Measurements from ENCODE around the gene ABCA2. TPM values are rescaled to one million over a fixed set of nuclear protein-coding genes. Genes with fewer than 3 reads are reported as not detected.

ABCA2 gene
- total RNA-seq, 1 experiment from 2014 or later, result 27.0 TPM

GRCh38 chr9:136978865-136979544, 49.0 kb downstream of the ABCA2 start:
- H3K9me3 ChIP-seq (ENCODE audit: control insufficient read depth, insufficient read depth, low read depth, low read length), result no peaks in the 10 kb centered on the region
- in situ Hi-C loops (cut with HindIII; ENCODE audit: low pct_unique_long_range_greater_than_20kb, low sequenced_read_pairs) (no loop called here), intact Hi-C loops (cut with micrococcal nuclease; ENCODE audit: unreplicated experiment) (no loop called here)
- peak overlapping the region; percentile 18 to 33 for H3K4me3 ChIP-seq (ENCODE audit: low read depth in 2 of 2, low read length in 2 of 2)
- H3K27ac ChIP-seq (ENCODE audit: low read length), result no peak overlapping the region
- BruUV-seq (replicated peaks), result no TSS peak
- H3K27me3 ChIP-seq (ENCODE audit: control insufficient read depth, insufficient read depth, low read length), result no peaks in the 10 kb centered on the region
- no peaks in the 10 kb centered on the region for H3K36me3 ChIP-seq (ENCODE audit: control insufficient read depth, insufficient read depth, low read length)
- DNase-seq (ENCODE audit: low read depth, low spot score) (no peak), ATAC-seq (no peak)
- ChIA-PET CTCF (interaction anchor here (0.6 to 1.1 kb wide), 2 partner anchors 50 to 307 kb away, joined by 4 to 10 read pairs; no protein-coding TSS in a partner anchor), POLR2A (no interaction called here)
- TF ChIP-seq, protein P1, sequence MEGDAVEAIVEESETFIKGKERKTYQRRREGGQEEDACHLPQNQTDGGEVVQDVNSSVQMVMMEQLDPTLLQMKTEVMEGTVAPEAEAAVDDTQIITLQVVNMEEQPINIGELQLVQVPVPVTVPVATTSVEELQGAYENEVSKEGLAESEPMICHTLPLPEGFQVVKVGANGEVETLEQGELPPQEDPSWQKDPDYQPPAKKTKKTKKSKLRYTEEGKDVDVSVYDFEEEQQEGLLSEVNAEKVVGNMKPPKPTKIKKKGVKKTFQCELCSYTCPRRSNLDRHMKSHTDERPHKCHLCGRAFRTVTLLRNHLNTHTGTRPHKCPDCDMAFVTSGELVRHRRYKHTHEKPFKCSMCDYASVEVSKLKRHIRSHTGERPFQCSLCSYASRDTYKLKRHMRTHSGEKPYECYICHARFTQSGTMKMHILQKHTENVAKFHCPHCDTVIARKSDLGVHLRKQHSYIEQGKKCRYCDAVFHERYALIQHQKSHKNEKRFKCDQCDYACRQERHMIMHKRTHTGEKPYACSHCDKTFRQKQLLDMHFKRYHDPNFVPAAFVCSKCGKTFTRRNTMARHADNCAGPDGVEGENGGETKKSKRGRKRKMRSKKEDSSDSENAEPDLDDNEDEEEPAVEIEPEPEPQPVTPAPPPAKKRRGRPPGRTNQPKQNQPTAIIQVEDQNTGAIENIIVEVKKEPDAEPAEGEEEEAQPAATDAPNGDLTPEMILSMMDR (IDR thresholded peaks at IDR 0.05), result no peak
- H3K4me1 ChIP-seq (ENCODE audit: control insufficient read depth, insufficient read depth, low read length), result no peaks in the 10 kb centered on the region

DNA sequence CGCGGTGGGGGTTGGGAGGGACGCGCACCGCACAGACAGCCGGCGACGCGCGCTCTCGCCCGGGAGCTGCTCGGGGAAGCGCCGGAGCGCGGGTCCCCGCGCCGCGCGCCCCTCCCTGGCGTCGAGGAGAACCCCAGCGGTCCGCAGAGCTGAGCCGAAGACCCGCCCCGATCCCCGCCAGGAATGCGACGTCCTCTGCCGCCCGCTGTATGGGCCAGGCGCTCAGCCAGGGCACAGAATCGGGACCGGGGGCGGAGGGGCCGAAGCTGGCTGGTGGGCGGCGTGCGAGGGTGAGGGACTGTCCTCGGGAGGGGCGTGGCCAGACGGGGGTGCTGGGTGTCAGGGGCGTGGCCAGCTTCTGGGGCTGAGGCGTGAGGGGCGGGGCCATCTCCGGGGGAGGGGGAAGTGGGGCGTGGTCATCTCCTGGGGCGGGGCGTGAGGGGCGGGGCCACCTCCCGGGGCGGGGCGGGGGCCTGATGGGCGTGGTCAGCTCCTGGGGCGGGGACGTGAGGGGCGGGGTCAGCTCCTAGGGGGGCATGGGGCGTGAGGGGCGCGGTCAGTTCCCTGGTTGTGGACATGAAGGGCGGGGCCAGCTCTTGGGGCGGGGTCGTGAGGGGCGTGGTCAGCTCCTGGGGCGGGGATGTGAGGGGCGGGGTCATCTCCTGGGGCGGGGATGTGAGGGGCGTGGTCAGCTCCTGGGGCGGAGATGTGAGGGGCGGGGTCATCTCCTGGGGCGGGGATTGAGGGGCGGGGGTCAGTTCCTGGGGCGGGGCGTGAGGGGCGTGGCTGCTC, 49.8 kb downstream of the ABCA2 start:
- Histone ChIP-seq H3K36me3 (ENCODE audit: control insufficient read depth, insufficient read depth, low read length) (no peaks in the 10 kb centered on the region), H3K27me3 (ENCODE audit: control insufficient read depth, insufficient read depth, low read length) (no peaks in the 10 kb centered on the region), H3K9me3 (ENCODE audit: control insufficient read depth, insufficient read depth, low read depth, low read length) (no peaks in the 10 kb centered on the region), H3K4me3 (ENCODE audit: low read depth in 2 of 2, low read length in 2 of 2) (peak overlapping the region; percentile 51 to 54), H3K27ac (ENCODE audit: low read length) (no peak overlapping the region), H3K4me1 (ENCODE audit: control insufficient read depth, insufficient read depth, low read length) (no peaks in the 10 kb centered on the region)
- intact Hi-C loops (cut with micrococcal nuclease; ENCODE audit: unreplicated experiment) (no loop called here), in situ Hi-C loops (cut with HindIII; ENCODE audit: low pct_unique_long_range_greater_than_20kb, low sequenced_read_pairs) (no loop called here)
- TF ChIP-seq TCF7L2 (IDR thresholded peaks at IDR 0.05; ENCODE audit: low read depth, low read length), result no peak
- DNase-seq (ENCODE audit: low read depth, low spot score) (no peak), ATAC-seq (peak; percentile 59)
- ChIA-PET CTCF (interaction anchor here (0.6 to 1.2 kb wide), 4 partner anchors 30 to 306 kb away, joined by 3 to 10 read pairs (median 4); no protein-coding TSS in a partner anchor), POLR2A (interaction anchor here (0.6 kb wide), 1 partner anchor 87 kb away, joined by 4 read pairs; no protein-coding TSS in a partner anchor)
- BruUV-seq (replicated peaks), result no TSS peak

GRCh38 chr9:136977649-136978072, 50.4 kb downstream of the ABCA2 start:
- DNase-seq (ENCODE audit: low read depth, low spot score) (no peak), ATAC-seq (peak; percentile 70)
- no TSS peak for BruUV-seq (replicated peaks)
- ChIA-PET CTCF (interaction anchor here (0.6 to 1.2 kb wide), 2 partner anchors 29 to 184 kb away, joined by 3 read pairs; no protein-coding TSS in a partner anchor), POLR2A (no interaction called here)
- intact Hi-C loops (cut with micrococcal nuclease; ENCODE audit: unreplicated experiment), result no loop called here
- TF ChIP-seq TCF7L2 (IDR thresholded peaks at IDR 0.05; ENCODE audit: low read depth, low read length), result no peak
- TF ChIP-seq POLR2AphosphoS5 (IDR thresholded peaks at IDR 0.05; ENCODE audit: low read depth, low read length), result no peak
- TF ChIP-seq SIN3A (IDR thresholded peaks at IDR 0.05; ENCODE audit: borderline replicate concordance, insufficient read depth, low read depth, low read length), result no peak
- TF ChIP-seq, protein P2, sequence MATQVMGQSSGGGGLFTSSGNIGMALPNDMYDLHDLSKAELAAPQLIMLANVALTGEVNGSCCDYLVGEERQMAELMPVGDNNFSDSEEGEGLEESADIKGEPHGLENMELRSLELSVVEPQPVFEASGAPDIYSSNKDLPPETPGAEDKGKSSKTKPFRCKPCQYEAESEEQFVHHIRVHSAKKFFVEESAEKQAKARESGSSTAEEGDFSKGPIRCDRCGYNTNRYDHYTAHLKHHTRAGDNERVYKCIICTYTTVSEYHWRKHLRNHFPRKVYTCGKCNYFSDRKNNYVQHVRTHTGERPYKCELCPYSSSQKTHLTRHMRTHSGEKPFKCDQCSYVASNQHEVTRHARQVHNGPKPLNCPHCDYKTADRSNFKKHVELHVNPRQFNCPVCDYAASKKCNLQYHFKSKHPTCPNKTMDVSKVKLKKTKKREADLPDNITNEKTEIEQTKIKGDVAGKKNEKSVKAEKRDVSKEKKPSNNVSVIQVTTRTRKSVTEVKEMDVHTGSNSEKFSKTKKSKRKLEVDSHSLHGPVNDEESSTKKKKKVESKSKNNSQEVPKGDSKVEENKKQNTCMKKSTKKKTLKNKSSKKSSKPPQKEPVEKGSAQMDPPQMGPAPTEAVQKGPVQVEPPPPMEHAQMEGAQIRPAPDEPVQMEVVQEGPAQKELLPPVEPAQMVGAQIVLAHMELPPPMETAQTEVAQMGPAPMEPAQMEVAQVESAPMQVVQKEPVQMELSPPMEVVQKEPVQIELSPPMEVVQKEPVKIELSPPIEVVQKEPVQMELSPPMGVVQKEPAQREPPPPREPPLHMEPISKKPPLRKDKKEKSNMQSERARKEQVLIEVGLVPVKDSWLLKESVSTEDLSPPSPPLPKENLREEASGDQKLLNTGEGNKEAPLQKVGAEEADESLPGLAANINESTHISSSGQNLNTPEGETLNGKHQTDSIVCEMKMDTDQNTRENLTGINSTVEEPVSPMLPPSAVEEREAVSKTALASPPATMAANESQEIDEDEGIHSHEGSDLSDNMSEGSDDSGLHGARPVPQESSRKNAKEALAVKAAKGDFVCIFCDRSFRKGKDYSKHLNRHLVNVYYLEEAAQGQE (IDR thresholded peaks at IDR 0.05; ENCODE audit: insufficient read depth in 1 of 2, low read depth in 2 of 2, low read length in 1 of 2), result no peak
- TF ChIP-seq, protein P1 (IDR thresholded peaks at IDR 0.05), result no peak
- Histone ChIP-seq H3K4me3 (ENCODE audit: low read depth in 2 of 2, low read length in 2 of 2) (peak overlapping the region; percentile 51 to 54), H3K36me3 (ENCODE audit: control insufficient read depth, insufficient read depth, low read length) (no peaks in the 10 kb centered on the region), H3K27ac (ENCODE audit: low read length) (no peak overlapping the region), H3K4me1 (ENCODE audit: control insufficient read depth, insufficient read depth, low read length) (no peaks in the 10 kb centered on the region), H3K27me3 (ENCODE audit: control insufficient read depth, insufficient read depth, low read length) (no peaks in the 10 kb centered on the region), H3K9me3 (ENCODE audit: control insufficient read depth, insufficient read depth, low read depth, low read length) (no peaks in the 10 kb centered on the region)
- in situ Hi-C loops (cut with HindIII; ENCODE audit: low pct_unique_long_range_greater_than_20kb, low sequenced_read_pairs), result no loop called here
